Activated naive CD8-positive, alpha-beta T cell treated with anti-CD3 and anti-CD28 coated beads for 36 hours (primary cell): ENCODE results near the gene TBC1D9. TPM values are rescaled to one million over a fixed set of nuclear protein-coding genes. Genes with fewer than 3 reads are reported as not detected.
"Not testable (repeated sequence)": the region's sequence is repeated elsewhere in the genome, so short reads cannot be mapped to it uniquely, and the experiment has no call there.

Experiments used
- DNase-seq: peaks from one replicate; pipeline ENCODE4 v3.0.0; 2021
- H3K27ac Mint-ChIP-seq: one replicate; pipeline ENCODE4 v1.8.0; 2022; ENCODE audit warnings: mild to moderate bottlenecking, moderate library complexity, mixed read lengths
- H3K27me3 Mint-ChIP-seq: one replicate; pipeline ENCODE4 v1.8.0; 2022; ENCODE audit warnings: mild to moderate bottlenecking, mixed read lengths
- H3K36me3 Mint-ChIP-seq: one replicate; pipeline ENCODE4 v1.8.0; 2021; ENCODE audit warnings: mild to moderate bottlenecking, mixed read lengths
- H3K4me1 Mint-ChIP-seq: one replicate; pipeline ENCODE4 v1.8.0; 2021; ENCODE audit warnings: mixed read lengths
- H3K4me3 Mint-ChIP-seq: one replicate; pipeline ENCODE4 v1.8.0; 2022; ENCODE audit warnings: mild to moderate bottlenecking, moderate library complexity, mixed read lengths
- H3K9me3 Mint-ChIP-seq: one replicate; pipeline ENCODE4 v1.8.0; 2022; ENCODE audit warnings: mixed read lengths
- total RNA-seq, 2 experiments: library from RNA; stranded (reverse); gene quantifications; one replicate each; pipeline ENCODE4 v1.2.3, GENCODE V29; 2021

TBC1D9 gene
- total RNA-seq, 2 experiments from 2014 or later: 0.04 to 0.06 TPM

DNA sequence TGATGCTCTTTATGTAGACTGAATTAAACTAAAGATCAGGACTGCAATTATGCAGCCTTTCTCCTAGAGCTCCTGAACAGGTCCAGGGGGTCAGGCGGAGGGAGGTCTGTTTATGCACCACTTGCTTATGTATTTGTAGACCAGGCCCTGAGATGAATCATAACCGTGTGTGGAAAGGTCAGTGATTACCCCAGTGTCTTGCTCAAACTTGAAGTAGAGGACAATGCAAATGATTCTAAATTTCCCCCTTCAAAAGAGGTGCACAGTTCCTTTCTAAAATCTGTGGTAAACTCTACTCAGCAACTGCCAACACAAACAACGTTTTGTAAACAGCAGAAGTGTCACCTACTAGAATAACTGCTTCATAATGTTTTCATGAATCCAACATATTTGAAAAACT, 13.0 kb upstream of the TBC1D9 start:
- no peaks in the 10 kb centered on the region for H3K36me3 Mint-ChIP-seq
- peaks cover 21% of the 10 kb centered on the region for H3K27me3 Mint-ChIP-seq
- no peaks in the 10 kb centered on the region for H3K4me1 Mint-ChIP-seq
- no peak for DNase-seq
- H3K4me3 Mint-ChIP-seq: no peak overlapping the region
- no peaks in the 10 kb centered on the region for H3K9me3 Mint-ChIP-seq
- H3K27ac Mint-ChIP-seq: no peak overlapping the region

DNA sequence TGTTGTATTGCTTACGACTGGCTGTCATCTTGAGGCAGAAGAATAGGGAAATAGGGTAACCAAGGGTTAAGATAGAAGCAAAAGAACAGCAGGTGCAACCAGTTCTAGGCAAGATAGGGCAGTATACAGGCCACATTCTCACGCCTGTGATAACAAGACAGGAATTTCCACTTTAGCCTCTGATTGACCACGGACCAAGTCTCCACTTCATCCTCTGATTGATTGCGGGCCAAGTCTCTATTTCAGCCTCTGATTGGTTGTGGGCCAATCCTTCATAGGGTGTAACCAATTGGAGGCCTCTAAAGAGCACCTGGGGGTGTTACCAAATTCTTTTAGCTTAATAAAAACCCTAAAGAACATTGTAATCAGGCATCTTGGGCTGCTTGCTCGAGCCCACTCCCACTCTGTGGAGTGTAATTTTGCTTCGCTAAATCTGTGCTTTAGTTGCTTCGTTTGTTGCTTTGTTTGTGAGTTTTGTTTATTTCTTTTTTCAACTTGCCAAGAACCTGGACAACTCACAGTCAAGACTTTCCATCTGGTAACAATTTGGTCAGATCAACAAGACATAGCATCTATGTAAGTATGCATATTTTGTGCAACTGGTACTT, 8.7 kb upstream of the TBC1D9 start:
- DNase-seq: no peak
- Mint-ChIP-seq H3K27me3 (peaks cover 32% of the 10 kb centered on the region), H3K4me3 (no peak overlapping the region), H3K27ac (no peak overlapping the region), H3K9me3 (no peaks in the 10 kb centered on the region), H3K36me3 (no peaks in the 10 kb centered on the region), H3K4me1 (no peaks in the 10 kb centered on the region)

DNA sequence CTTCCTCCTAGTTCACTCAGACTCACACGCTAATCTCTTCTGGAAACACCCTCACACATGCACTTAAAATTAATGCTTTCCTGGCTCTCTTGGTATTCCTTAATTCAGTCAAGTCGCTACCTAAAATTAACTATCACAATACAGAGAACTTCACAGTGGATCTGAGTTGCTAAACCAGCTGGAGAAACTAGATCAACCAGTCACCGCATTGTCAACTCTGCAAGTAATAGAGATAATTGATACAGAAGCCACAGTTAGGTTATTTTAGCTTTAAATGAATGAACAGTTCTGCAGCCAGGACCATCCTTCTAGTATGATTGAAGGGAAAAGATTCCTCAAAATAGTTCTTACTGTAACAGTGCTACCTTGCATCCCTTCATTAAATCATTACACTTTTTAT, 6.0 kb upstream of the TBC1D9 start:
- H3K27ac Mint-ChIP-seq: no peak overlapping the region
- H3K4me1 Mint-ChIP-seq: peaks cover 3% of the 10 kb centered on the region
- no peak overlapping the region for H3K4me3 Mint-ChIP-seq
- peaks cover 55% of the 10 kb centered on the region for H3K27me3 Mint-ChIP-seq
- no peaks in the 10 kb centered on the region for H3K9me3 Mint-ChIP-seq
- no peak for DNase-seq
- no peaks in the 10 kb centered on the region for H3K36me3 Mint-ChIP-seq

DNA sequence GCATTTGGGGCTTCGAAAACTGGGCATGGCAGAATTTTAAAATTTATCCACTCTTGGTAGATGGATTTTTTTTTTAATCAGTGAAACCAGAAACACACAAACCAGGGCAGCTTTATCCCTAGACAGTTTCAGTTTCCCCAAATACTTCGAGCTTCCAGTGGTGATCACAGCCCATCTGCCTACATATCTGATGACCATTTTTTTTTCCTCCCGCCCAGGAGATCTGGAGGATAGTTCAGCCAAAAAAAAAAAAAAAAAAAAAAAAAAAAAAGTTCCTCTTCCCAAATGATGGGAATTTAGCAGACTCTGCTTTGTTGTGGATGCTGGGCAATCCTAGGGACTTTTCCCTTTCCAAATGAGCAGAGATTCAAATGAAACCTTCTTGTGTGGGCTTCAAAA, 1.0 kb upstream of the TBC1D9 start:
- Mint-ChIP-seq H3K27me3 (peaks cover 80% of the 10 kb centered on the region), H3K4me3 (peak overlapping the region; percentile 51), H3K36me3 (no peaks in the 10 kb centered on the region), H3K4me1 (peaks cover 13% of the 10 kb centered on the region), H3K27ac (no peak overlapping the region), H3K9me3 (no peaks in the 10 kb centered on the region)
- DNase-seq: no peak

DNA sequence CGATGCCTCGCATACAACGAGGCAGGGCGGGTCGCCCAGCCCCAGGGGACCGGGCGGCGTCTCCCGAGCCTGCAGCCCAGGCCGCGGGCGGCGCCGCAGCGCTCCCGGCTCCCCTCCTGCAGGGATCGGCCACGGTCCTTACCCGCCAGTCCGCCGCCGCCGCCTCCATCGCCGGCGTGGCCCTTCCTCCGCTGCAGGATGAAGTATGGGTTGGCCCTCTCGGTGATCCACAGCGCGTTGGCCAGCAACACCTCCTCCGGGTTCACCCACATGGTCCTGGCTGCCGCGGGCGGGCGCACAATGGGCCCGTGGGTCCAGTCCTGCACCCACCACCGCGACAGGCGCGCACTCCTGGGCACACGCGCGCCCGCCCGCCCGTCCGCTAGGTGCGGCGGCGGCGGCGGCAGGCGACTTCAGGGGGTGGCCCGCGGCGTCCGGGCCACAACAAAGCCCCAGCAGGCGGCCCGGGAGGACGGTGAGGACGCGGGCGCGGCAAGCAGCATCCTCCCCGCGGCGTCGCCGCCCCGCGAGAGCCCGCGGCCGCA, 339 bp downstream of the TBC1D9 start:
- peaks cover 78% of the 10 kb centered on the region for H3K27me3 Mint-ChIP-seq
- peak; percentile 29 for DNase-seq
- no peaks in the 10 kb centered on the region for H3K36me3 Mint-ChIP-seq
- H3K27ac Mint-ChIP-seq: no peak overlapping the region
- peaks cover 13% of the 10 kb centered on the region for H3K4me1 Mint-ChIP-seq
- H3K9me3 Mint-ChIP-seq: no peaks in the 10 kb centered on the region
- H3K4me3 Mint-ChIP-seq: no peak overlapping the region

DNA sequence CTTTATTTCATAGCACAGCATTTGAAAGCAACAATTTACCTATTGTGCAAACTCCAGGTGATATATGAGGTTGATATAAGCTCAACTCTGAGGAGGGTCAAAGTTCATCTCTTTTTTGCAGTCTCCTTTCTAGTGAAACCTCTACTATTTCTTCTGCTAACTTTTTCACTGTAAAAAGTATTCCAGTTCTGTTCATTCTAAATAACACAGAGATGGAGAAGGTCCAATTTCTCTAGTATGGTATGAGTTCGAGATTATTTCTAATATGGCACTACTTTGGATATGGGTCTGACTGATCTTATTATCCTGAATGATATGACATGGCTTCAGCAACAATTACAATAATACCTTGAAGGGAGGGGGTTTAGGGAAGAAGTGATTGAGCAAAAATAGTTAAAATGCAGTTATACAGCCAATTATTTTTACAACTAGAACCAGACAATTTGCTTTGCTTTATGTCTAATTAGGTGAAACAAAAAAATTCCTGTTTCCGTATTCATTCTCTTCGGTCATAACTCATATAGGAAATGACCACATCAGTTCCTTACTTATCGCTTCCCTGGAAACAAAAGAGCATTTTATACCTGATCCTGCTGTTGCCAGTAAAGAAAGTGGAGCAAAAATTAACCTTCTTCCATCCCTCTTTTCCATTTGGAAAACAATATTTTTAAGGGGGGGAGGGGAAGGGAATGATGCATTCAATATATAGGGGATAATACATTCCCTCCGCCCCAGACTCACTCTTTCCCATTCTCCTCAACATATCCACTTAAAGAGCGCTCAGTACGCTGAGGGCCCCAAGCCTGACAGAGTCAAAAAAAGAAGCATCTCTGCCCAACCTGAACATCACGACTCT, 1.0 kb downstream of the TBC1D9 start:
- Mint-ChIP-seq H3K4me3 (no peak overlapping the region), H3K9me3 (no peaks in the 10 kb centered on the region), H3K4me1 (peaks cover 13% of the 10 kb centered on the region), H3K27me3 (peaks cover 74% of the 10 kb centered on the region), H3K36me3 (no peaks in the 10 kb centered on the region), H3K27ac (no peak overlapping the region)
- DNase-seq: no peak

DNA sequence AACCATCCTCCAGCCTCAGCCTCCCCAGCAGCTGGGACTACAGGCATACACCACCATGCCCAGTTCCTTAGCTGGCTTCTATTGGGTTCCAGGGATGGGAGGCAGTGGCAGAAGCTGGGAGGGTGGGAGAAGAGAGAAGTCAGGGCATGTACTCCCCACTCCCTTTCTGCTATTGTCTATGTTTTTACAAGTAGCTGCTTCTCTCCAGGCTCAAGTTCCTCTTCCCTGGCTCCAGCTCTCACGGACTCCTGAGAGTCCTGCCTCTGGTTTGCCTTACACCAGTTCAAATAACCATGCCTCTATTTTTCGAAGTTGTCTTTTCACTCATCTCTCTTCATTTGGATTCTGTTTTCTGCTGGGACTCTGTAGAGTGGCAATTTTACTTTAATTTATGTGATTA, 2.9 kb downstream of the TBC1D9 start:
- Mint-ChIP-seq H3K27me3 (peaks cover 63% of the 10 kb centered on the region), H3K4me3 (no peak overlapping the region), H3K9me3 (no peaks in the 10 kb centered on the region), H3K4me1 (peaks cover 13% of the 10 kb centered on the region), H3K36me3 (no peaks in the 10 kb centered on the region), H3K27ac (no peak overlapping the region)
- DNase-seq: no peak

DNA sequence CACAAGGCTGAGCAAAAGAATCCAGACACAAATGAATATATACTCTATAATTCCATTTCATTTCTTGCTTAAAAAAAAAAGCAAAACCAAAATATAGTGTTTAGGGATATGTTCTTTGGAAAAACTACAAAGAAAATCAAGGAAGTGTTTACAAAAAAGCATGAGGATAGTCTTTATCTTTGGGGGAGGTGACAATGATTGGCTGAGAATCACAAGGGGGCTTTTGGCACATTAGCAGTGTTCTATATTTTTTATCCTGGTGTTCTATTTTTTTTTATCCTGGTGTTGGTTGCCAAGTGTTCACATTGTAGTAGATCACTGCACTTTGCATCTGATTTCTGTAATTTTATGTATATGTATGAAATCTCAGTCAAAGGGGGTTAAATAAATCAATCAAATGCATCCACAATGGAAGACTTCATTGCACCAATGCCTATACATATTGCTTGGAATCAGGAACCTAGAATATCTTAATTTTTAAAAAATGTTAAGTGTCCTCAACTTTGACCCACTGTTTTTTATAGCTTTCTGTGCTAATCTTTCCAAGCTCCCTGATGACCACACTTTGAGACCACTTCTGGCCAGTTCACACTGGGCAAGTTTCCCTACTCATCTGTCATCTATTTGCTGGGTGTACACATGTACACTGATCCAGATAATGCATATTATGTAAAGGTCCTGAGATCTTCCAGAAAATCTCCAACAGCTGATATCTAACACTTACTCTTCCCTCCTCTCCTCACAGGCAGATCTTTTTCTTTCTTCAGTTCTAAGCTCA, 3.7 kb downstream of the TBC1D9 start:
- Mint-ChIP-seq H3K27me3 (peaks cover 62% of the 10 kb centered on the region), H3K4me3 (no peak overlapping the region), H3K36me3 (no peaks in the 10 kb centered on the region), H3K27ac (no peak overlapping the region), H3K4me1 (peaks cover 11% of the 10 kb centered on the region), H3K9me3 (peaks cover 1% of the 10 kb centered on the region)
- no peak for DNase-seq

DNA sequence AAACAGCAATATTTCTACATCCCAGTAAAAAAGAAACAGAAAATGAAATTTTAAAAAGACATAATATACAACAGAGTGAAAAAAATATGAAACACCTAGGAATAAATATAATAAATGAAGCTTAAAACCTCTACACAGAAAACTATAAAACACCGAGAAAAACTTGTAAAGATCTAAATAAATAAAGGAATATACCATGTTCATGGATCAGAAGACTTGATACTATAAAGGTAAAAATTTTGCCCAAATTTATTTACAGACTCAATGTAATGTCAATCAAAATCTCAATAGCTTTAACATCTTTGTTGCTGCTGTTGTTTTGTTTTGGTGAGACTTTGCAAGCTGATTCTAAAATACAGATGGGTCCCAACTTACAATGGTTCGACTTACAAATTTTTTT, 5.7 kb downstream of the TBC1D9 start:
- Mint-ChIP-seq H3K27ac (no peak overlapping the region), H3K9me3 (peaks cover 3% of the 10 kb centered on the region), H3K4me1 (peaks cover 5% of the 10 kb centered on the region), H3K36me3 (no peaks in the 10 kb centered on the region), H3K4me3 (no peak overlapping the region), H3K27me3 (peaks cover 49% of the 10 kb centered on the region)
- no peak for DNase-seq

DNA sequence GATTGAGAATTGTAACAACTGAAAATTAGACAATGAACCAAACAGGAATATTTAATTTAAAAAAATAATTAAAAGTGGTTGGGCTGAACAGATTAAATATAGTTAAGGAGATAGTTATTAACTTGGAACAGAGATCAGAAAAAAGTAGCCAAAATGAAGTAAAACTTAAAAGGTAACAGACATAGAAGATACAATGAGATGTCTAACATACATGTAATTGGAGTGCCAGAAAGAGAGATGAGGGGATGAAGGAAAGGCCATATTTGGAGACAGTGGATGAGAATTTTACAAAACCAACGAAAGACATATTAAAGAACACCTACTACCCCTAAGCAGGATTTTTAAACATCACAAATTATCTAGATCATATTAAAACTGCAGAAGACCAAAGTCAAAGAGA, 8.0 kb downstream of the TBC1D9 start:
- no peaks in the 10 kb centered on the region for H3K36me3 Mint-ChIP-seq
- H3K9me3 Mint-ChIP-seq: peaks cover 3% of the 10 kb centered on the region
- no peaks in the 10 kb centered on the region for H3K4me1 Mint-ChIP-seq
- DNase-seq: no peak
- peaks cover 35% of the 10 kb centered on the region for H3K27me3 Mint-ChIP-seq
- H3K27ac Mint-ChIP-seq: no peak overlapping the region
- H3K4me3 Mint-ChIP-seq: no peak overlapping the region

DNA sequence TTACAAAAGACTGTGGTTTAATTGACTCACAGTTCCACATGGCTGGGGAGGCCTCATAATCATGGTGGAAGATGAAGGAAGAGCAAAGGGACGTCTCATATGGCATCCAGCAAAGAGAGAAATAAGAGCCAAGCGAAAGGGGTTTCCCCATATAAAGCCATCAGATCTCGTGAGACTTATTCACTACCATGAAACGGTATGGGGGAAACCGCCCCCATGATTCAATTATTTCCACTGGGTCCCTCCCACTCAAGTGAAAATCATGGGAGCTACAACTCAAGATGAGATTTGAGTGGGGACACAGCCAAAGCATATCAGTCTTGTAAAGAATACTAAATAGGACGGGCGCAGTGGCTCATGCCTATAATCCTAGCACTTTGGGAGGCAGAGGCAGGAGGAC, 9.6 kb downstream of the TBC1D9 start:
- not testable (repeated sequence) for H3K4me3 Mint-ChIP-seq, H3K4me1 Mint-ChIP-seq, H3K9me3 Mint-ChIP-seq, DNase-seq, H3K27ac Mint-ChIP-seq, H3K36me3 Mint-ChIP-seq
- H3K27me3 Mint-ChIP-seq: peaks cover 32% of the 10 kb centered on the region

DNA sequence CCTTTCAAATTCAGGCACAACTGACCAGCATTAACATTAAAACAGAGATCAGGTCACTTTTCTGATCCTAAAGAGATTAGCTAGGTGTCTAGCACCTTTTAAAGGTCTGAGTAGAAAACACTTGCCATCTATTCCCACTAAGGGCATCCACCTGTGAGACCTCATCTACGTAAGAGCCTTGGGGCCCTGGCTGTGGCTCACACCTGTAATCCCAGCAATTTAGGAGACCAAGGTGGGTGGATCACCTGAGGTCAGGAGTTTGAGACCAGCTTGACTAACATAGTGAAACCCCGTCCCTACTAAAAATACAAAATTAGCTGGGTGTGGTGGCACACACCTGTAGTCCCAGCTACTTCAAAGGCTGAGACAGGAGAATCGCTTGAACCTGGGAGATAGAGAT, 11.8 kb downstream of the TBC1D9 start:
- peaks cover 2% of the 10 kb centered on the region for H3K4me1 Mint-ChIP-seq
- H3K27me3 Mint-ChIP-seq: peaks cover 33% of the 10 kb centered on the region
- H3K36me3 Mint-ChIP-seq: no peaks in the 10 kb centered on the region
- H3K27ac Mint-ChIP-seq: no peak overlapping the region
- DNase-seq: no peak
- H3K9me3 Mint-ChIP-seq: peaks cover 3% of the 10 kb centered on the region
- no peak overlapping the region for H3K4me3 Mint-ChIP-seq

DNA sequence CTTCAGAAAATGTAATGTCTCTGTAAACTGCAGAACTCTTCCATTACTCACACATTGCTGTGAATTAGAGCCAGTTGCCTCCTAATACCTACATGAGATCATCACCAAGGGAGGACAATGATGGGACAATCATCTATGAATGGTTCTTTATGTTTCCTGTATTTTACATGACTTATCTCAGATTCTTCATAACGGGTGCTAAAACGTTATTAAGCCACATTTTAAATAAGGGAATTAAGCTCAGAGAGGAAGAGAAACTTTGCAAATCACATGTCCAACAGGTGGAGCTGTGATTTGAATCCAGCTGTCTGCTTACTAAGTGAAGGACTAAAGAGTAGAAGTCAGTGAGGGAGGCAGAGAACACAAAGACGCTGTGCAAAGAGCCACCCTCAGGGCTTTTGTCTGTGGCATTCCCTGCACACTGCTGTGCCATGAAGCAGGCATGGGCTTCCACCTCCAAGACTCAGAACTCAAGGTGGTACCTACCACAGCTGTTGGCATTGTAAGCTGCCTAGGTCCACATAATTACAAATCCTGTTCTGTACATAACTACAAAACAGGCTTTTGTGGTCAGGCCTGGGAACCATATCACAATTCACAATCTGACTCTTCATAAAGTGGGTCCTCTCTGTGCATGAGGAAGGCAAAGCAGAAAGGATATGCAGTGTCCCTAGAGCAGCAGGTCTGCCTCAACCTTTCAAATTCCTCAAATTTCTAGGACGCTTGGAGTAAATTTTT, 12.8 kb downstream of the TBC1D9 start:
- DNase-seq: no peak
- peaks cover 3% of the 10 kb centered on the region for H3K9me3 Mint-ChIP-seq
- no peaks in the 10 kb centered on the region for H3K36me3 Mint-ChIP-seq
- peaks cover 2% of the 10 kb centered on the region for H3K4me1 Mint-ChIP-seq
- H3K27me3 Mint-ChIP-seq: peaks cover 35% of the 10 kb centered on the region
- H3K27ac Mint-ChIP-seq: no peak overlapping the region
- H3K4me3 Mint-ChIP-seq: no peak overlapping the region

DNA sequence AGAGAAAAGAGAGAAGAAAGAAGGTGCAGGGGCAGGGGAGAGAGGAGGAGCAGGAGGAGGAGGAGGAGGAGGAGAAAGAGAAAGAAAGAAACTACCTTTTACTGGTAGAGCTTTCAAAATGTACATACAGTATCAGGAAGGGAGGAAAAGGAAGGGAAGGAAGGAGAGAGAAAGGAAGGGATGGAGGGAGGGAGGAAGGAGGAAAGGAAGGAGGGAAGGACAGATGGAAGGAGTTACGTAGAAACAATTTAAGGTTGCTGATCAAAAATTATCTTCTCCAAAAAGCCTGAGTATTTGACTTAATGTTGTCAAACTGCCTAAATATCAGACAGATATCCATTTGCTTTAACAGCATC, 13.4 kb downstream of the TBC1D9 start:
- Mint-ChIP-seq H3K36me3 (no peaks in the 10 kb centered on the region), H3K4me1 (peaks cover 2% of the 10 kb centered on the region), H3K27ac (peak overlapping the region; percentile 32), H3K4me3 (no peak overlapping the region), H3K9me3 (peaks cover 2% of the 10 kb centered on the region), H3K27me3 (peaks cover 29% of the 10 kb centered on the region)
- DNase-seq: no peak
